HG03469 (cell line): ENCODE measurements around the gene PDE9A.

Experiments used
- ATAC-seq: cut with Tn5 transposase; IDR thresholded peaks from one replicate; pipeline ENCODE4 v1.9.1; 2021; ENCODE audit warnings: mild to moderate bottlenecking, moderate library complexity, moderate number of reproducible peaks; ENCODE audit not compliant: unreplicated experiment

The PDE9A gene

GRCh38 chr21:42815217-42815616 lies 161.8 kb downstream of the PDE9A start:
- no peak for ATAC-seq

GRCh38 chr21:42818328-42818749 lies 164.9 kb downstream of the PDE9A start:
- ATAC-seq, result no peak

DNA sequence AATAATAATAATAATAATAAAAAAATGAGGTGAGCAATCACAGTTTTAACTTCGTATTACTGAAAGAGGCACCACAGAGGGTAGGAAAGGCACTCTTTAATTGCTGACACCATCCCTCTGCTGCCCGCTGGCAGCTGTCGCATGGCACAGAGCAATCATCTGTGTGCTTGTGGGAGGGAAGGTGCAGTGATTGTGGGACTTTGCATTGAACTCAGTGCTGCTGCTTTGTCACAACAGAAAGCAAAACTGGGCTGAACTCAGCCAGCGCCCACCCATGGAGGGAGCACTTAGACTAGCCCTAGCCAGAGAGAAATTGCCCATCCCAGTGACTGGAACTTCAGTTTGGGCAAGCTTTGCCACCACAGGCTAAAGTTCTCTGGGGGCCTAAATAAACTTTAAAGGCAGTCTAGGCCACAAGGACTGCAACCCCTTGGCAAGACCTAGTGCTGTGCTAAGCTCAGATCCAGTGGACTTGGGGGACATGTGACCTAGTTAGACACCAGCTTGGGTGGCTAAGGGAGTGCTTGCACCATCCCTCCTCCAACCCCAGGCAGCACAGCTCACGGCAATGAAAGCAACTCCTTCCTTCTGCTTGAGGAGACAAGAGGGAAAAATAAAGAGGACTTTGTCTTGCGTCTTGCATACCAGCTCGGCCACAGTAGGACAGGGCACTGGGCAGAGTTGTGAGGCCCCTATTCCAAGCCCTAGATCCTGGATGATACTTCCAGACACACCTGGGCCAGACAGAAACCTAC lies 166.6 kb downstream of the PDE9A start:
- no peak for ATAC-seq

GRCh38 chr21:42820616-42821465 lies 167.4 kb downstream of the PDE9A start:
- ATAC-seq, result no peak
